H9 (cell line): ENCODE results near the gene KRTAP2-2. TPM values are rescaled to one million over a fixed set of nuclear protein-coding genes. Genes with fewer than 3 reads are reported as not detected.

ENCODE experiments used
- DNase-seq: peaks from one replicate; pipeline ENCODE4 v3.0.0-alpha.2; 2017
- H2AFZ ChIP-seq: one replicate; pipeline ENCODE4 v1.6.1; 2013; ENCODE audit warnings: mild to moderate bottlenecking, low read length, control low read depth, moderate library complexity
- H2AK5ac ChIP-seq: 2 replicates; pipeline ENCODE4 v1.6.1; 2013; ENCODE audit warnings: low read length, control low read depth, mixed read lengths; ENCODE audit not compliant: insufficient read length
- H2BK120ac ChIP-seq: one replicate; pipeline ENCODE4 v1.6.1; 2013; ENCODE audit warnings: low read depth, mild to moderate bottlenecking, low read length, control low read depth, inconsistent platforms; ENCODE audit not compliant: poor library complexity, severe bottlenecking
- H2BK12ac ChIP-seq: 2 replicates; pipeline ENCODE4 v1.6.1; 2013; ENCODE audit warnings: low read length, control low read depth, mixed read lengths, low read depth; ENCODE audit not compliant: insufficient read length
- H2BK15ac ChIP-seq: 2 replicates; pipeline ENCODE4 v1.6.1; 2013; ENCODE audit warnings: low read depth, low read length, control low read depth
- H2BK20ac ChIP-seq: one replicate; pipeline ENCODE4 v1.6.1; 2013; ENCODE audit warnings: low read depth, mild to moderate bottlenecking, low read length, control low read depth, inconsistent platforms; ENCODE audit not compliant: poor library complexity, severe bottlenecking
- H2BK5ac ChIP-seq: 2 replicates; pipeline ENCODE4 v1.6.1; 2013; ENCODE audit warnings: low read length, control low read depth, mixed read lengths; ENCODE audit not compliant: insufficient read length
- H3K14ac ChIP-seq: 2 replicates; pipeline ENCODE4 v1.6.1; 2013; ENCODE audit warnings: low read length, control low read depth; ENCODE audit not compliant: insufficient read depth
- H3K18ac ChIP-seq: 2 replicates; pipeline ENCODE4 v1.6.1; 2013; ENCODE audit warnings: low read depth, mild to moderate bottlenecking, mixed read lengths, low read length, control low read depth; ENCODE audit not compliant: insufficient read length
- H3K23ac ChIP-seq: 2 replicates; pipeline ENCODE4 v1.6.1; 2013; ENCODE audit warnings: low read length, control low read depth, mixed read lengths, low read depth; ENCODE audit not compliant: insufficient read length
- H3K23me2 ChIP-seq: 2 replicates; pipeline ENCODE4 v1.6.1; 2013; ENCODE audit warnings: low read depth, mild to moderate bottlenecking, mixed read lengths, low read length, control low read depth; ENCODE audit not compliant: insufficient read length, poor library complexity, severe bottlenecking
- H3K27ac ChIP-seq: 2 replicates; pipeline ENCODE4 v1.5.1; 2013; ENCODE audit warnings: low read length, control low read depth, mixed read lengths, low read depth; ENCODE audit not compliant: insufficient read length
- H3K27me3 ChIP-seq: 2 replicates; pipeline ENCODE4 v1.6.1; 2013; ENCODE audit warnings: low read length, control low read depth, inconsistent platforms; ENCODE audit not compliant: insufficient read depth
- H3K4ac ChIP-seq: 2 replicates; pipeline ENCODE4 v1.6.1; 2013; ENCODE audit warnings: low read depth, mild to moderate bottlenecking, control low read depth, inconsistent platforms, low read length, moderate library complexity
- H3K4me1 ChIP-seq: 2 replicates; pipeline ENCODE4 v1.6.1; 2013; ENCODE audit warnings: low read length, control low read depth, inconsistent platforms; ENCODE audit not compliant: insufficient read depth
- H3K4me2 ChIP-seq: 2 replicates; pipeline ENCODE4 v1.6.1; 2013; ENCODE audit warnings: low read length, control low read depth, mixed read lengths; ENCODE audit not compliant: insufficient read length, insufficient read depth
- H3K56ac ChIP-seq: 2 replicates; pipeline ENCODE4 v1.6.1; 2013; ENCODE audit warnings: low read depth, mild to moderate bottlenecking, mixed read lengths, low read length, control low read depth; ENCODE audit not compliant: insufficient read length
- H3K79me1 ChIP-seq: 2 replicates; pipeline ENCODE4 v1.6.1; 2013; ENCODE audit warnings: low read depth, mild to moderate bottlenecking, moderate library complexity, low read length, control low read depth, inconsistent platforms; ENCODE audit not compliant: insufficient read depth, poor library complexity, severe bottlenecking
- H3K79me2 ChIP-seq: 2 replicates; pipeline ENCODE4 v1.6.1; 2013; ENCODE audit warnings: low read length, control low read depth, inconsistent platforms; ENCODE audit not compliant: insufficient read depth
- H3K9ac ChIP-seq: 2 replicates; pipeline ENCODE4 v1.6.1; 2013; ENCODE audit warnings: low read length, control low read depth, mixed read lengths; ENCODE audit not compliant: insufficient read length; ENCODE audit errors: extremely low read depth
- H3K9me3 ChIP-seq: one replicate; pipeline ENCODE4 v1.6.1; 2013; ENCODE audit warnings: low read depth, low read length, inconsistent platforms; ENCODE audit not compliant: control insufficient read depth
- H3T11ph ChIP-seq: one replicate; pipeline ENCODE4 v1.6.1; 2013; ENCODE audit warnings: mild to moderate bottlenecking, low read length, control low read depth, inconsistent platforms
- H4K20me1 ChIP-seq: one replicate; pipeline ENCODE4 v1.6.1; 2013; ENCODE audit not compliant: control insufficient read depth, insufficient read length, insufficient read depth
- H4K5ac ChIP-seq: 2 replicates; pipeline ENCODE4 v1.6.1; 2013; ENCODE audit warnings: low read depth, mild to moderate bottlenecking, mixed read lengths, low read length, control low read depth; ENCODE audit not compliant: insufficient read length
- H4K8ac ChIP-seq: replicated peaks from 2 replicates; pipeline ENCODE4 v1.6.1; 2013; ENCODE audit warnings: low read length, control low read depth, mixed read lengths, low read depth; ENCODE audit not compliant: insufficient read length
- H4K91ac ChIP-seq: 2 replicates; pipeline ENCODE4 v1.6.1; 2013; ENCODE audit warnings: low read depth, mild to moderate bottlenecking, moderate library complexity, mixed read lengths, low read length, control low read depth; ENCODE audit not compliant: insufficient read length
- H3K27ac Mint-ChIP-seq, 3 experiments: 2 replicates in 2 of 3; 3 replicates in 1 of 3; pipeline ENCODE4 v1.8.0; 2020 to 2021; ENCODE audit warnings: mixed read lengths in 3 of 3, mild to moderate bottlenecking in 1 of 3, moderate library complexity in 1 of 3
- H3K27me3 Mint-ChIP-seq: 2 replicates; pipeline ENCODE4 v1.8.0; 2021; ENCODE audit warnings: low read depth, mild to moderate bottlenecking, moderate library complexity, mixed read lengths
- H3K36me3 Mint-ChIP-seq, 3 experiments: 2 replicates in 2 of 3; 3 replicates in 1 of 3; pipeline ENCODE4 v1.8.0; 2020 to 2021; ENCODE audit warnings: low read depth in 3 of 3, mixed read lengths in 3 of 3; ENCODE audit not compliant: insufficient read depth in 1 of 3
- H3K4me1 Mint-ChIP-seq, 2 experiments: 2 replicates each; pipeline ENCODE4 v1.8.0; 2020; ENCODE audit warnings: mixed read lengths in 2 of 2
- H3K4me3 Mint-ChIP-seq, 2 experiments: 2 replicates in 1 of 2; 3 replicates in 1 of 2; pipeline ENCODE4 v1.8.0; 2020 to 2021; ENCODE audit warnings: mild to moderate bottlenecking in 2 of 2, mixed read lengths in 2 of 2, moderate library complexity in 1 of 2
- H3K9me3 Mint-ChIP-seq, 2 experiments: 2 replicates in 1 of 2; 3 replicates in 1 of 2; pipeline ENCODE4 v1.8.0; 2020; ENCODE audit warnings: mild to moderate bottlenecking in 2 of 2, mixed read lengths in 2 of 2, moderate library complexity in 1 of 2
- CTCF ChIP-seq: fragments of 200-600 bp; sonication (generic); conservative IDR thresholded peaks from 3 replicates; pipeline ENCODE4 v1.8.0; 2021; ENCODE audit warnings: antibody characterized with exemption, mild to moderate bottlenecking
- WGBS: extraction: QIAGEN DNeasy Blood & Tissue Kit; methylation state at CpG from one replicate; pipeline ENCODE4 v1.1.7; 2013; ENCODE audit warnings: missing lambda C conversion rate, low lambda C conversion rate, mixed read lengths; ENCODE audit not compliant: insufficient read length; ENCODE audit errors: extremely low coverage; 5-methylcytosine and 5-hydroxymethylcytosine counted together
- total RNA-seq: library from RNA; stranded (reverse); gene quantifications from 2 replicates; pipeline ENCODE4 v1.2.1, GENCODE V29; 2021

The KRTAP2-2 gene
- total RNA-seq, 1 experiment from 2014 or later = not detected

DNA sequence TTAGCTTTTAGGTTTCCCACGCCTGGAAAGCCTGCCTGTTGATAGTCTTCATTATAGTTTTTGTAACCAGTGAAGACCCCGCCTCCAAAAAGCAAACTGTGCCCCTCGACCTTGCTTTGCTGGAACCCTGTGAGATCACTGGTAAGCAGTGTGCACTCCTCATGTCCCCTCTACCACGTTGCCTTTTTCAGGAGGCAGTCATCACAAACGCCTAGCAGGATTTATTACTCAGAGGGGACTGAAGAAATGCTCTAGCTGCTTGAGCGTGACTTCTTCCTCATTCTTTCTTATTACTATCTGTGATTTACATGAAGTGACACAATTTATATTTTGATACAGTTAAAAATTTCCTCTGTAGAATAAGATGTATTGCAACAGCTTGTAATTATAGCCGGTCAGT is 39.6 kb downstream of the KRTAP2-2 start:
- Histone ChIP-seq H2BK5ac (no peak overlapping the region), H3K56ac (no peak overlapping the region), H3K4ac (no peak overlapping the region), H3K79me2 (no peaks in the 10 kb centered on the region), H3K23ac (no peak overlapping the region), H2BK20ac (no peak overlapping the region), H2BK15ac (no peak overlapping the region), H2AFZ (no peak overlapping the region), H3K27ac (no peak overlapping the region), H3K23me2 (no peaks in the 10 kb centered on the region), H3K9ac (no peak overlapping the region), H3K4me1 (no peaks in the 10 kb centered on the region), H2BK12ac (no peak overlapping the region), H3K9me3 (no peaks in the 10 kb centered on the region), H3K79me1 (no peaks in the 10 kb centered on the region), H3K18ac (no peak overlapping the region), H3K27me3 (no peaks in the 10 kb centered on the region), H3T11ph (no peak overlapping the region), H4K91ac (no peak overlapping the region), H3K4me2 (no peak overlapping the region), H2AK5ac (no peak overlapping the region), H4K20me1 (no peaks in the 10 kb centered on the region), H4K8ac (no peak overlapping the region), H2BK120ac (no peak overlapping the region), H3K14ac (no peak overlapping the region), H4K5ac (no peak overlapping the region)
- H3K9me3 Mint-ChIP-seq = no peaks in the 10 kb centered on the region
- WGBS = no CpG with 5 or more reads among the region's 7 CpGs
- TF ChIP-seq CTCF = no peak
- DNase-seq = no peak
- H3K4me1 Mint-ChIP-seq = peaks cover 0 to 2% of the 10 kb centered on the region in 2 experiments; a peak in 1 of 4 replicates
- H3K36me3 Mint-ChIP-seq = no peaks in the 10 kb centered on the region
- H3K27me3 Mint-ChIP-seq = no peaks in the 10 kb centered on the region
- no peak overlapping the region for H3K4me3 Mint-ChIP-seq
- H3K27ac Mint-ChIP-seq = no peak overlapping the region
